ENCODE measurements around the gene STAT3.
A peak's percentile ranks its signal among the peaks of the same experiment; 100 is the strongest.

STAT3 gene

DNA sequence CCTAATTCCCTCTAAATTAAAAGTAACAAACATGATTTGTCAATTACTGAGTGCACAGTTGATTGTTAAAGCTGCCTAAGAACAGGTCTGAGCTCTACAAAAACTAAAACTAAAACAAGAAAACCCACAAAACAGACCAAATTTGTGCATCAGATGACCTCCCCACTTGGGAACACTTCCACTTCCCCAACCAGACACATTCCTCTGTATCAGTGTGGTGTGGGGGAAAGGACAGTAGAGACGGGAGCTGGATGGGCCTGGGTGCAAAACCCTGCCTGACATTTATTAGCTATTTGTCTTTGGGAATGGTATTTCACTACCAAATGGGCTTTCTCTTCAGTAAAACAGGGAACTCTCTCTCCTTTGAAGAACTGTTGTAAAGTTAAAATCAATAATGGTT lies 29.8 kb downstream of the STAT3 start:
- DNase-seq: no peak
- intact Hi-C loops (cut with DNase I): no loop called here

DNA sequence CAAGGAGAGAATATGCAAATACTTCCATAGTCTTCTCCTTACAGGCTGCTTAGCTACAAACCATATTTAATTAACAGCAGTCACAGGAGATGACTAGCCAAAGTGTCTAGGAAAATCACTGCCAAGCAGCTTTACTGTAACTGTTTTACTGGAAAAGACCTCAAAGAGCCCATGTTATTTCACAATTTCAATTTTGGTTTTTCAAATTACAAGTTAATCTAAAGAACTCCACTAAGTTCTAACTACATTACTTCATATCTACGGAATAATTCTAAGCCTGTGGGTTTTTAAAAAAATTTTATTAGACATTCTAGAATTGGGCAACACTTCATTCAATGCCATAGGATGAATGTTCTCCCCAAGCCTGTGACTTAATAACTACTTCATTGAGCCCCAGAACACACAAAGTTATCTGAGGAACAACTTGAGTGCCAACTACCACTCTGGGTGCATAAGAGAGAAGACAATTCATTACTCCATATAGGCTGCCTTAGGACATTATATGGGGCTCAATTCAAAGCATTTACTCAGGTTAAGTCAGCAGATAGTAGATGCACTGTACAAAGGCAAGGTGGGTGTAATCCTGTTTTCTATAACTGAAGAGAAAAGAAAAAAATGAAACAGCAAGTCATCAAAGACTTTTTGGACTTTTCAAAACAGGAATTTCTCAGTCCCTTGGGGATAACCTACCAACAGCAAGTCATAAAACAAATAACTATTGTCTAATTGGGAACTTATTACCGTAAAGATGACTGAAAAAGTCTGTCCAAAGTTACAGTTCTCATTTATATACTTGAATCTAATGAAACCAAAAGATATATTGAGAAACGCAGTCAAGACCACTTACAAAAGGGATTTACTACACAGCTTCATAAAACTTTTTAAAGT lies 33.0 kb downstream of the STAT3 start:
- intact Hi-C loops (cut with DNase I): no loop called here

GRCh38 chr17:42348104-42348503 lies 40.1 kb downstream of the STAT3 start:
- intact Hi-C loops (cut with DNase I): no loop called here
- no peak for DNase-seq

More for the DNA sequence above, 33.0 kb downstream of the STAT3 start:
- no peak for DNase-seq

DNA sequence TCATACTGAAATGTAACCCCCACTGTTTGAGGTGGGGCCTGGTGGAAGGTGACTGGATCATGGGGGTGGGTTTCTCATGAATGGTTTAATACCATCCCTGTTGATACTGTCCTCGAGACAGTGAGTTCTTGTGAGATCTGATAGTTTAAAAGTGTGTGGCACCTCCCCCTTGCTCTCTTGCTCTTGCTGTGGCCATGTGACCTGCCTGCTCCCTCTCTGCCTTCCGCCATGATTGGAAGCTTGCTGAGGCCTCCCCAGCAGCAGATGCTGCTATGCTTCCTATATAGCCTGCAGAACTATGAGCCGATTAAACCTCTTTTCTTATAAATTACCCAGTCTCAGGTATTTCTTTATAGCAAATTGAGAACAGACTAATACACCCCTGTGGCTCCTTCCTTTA lies 40.6 kb downstream of the STAT3 start:
- no peak for DNase-seq
- intact Hi-C loops (cut with DNase I): no loop called here

- intact Hi-C loops (cut with DNase I): no loop called here
- no peak for DNase-seq
Observed at GRCh38 chr17:42347198-42347597, 41.0 kb downstream of the STAT3 start.

DNA sequence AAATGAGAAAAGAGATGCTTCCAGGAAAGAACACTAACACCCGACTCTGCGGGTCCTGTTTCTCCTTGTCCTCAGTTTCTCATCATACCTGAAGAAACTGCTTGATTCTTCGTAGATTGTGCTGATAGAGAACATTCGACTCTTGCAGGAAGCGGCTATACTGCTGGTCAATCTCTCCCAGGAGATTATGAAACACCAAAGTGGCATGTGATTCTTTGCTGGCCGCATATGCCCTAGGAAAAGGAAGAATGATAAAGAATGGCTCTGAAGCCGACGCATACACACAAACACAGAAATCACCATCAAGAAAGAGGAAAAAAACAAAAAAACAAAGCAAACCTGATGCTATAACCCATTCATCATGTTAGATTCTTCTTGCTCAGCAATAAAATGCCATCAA lies 41.8 kb downstream of the STAT3 start:
- no peak for DNase-seq
- intact Hi-C loops (cut with DNase I): no loop called here

- intact Hi-C loops (cut with DNase I): no loop called here
- no peak for DNase-seq
Observed at GRCh38 chr17:42345396-42346073, 42.7 kb downstream of the STAT3 start.

GRCh38 chr17:42342242-42343008 lies 45.8 kb downstream of the STAT3 start:
- intact Hi-C loops (cut with DNase I): no loop called here
- DNase-seq: no peak

- DNase-seq: no peak
- intact Hi-C loops (cut with DNase I): no loop called here
Observed at GRCh38 chr17:42341568-42341967, 46.7 kb downstream of the STAT3 start.

GRCh38 chr17:42340691-42341127 lies 47.5 kb downstream of the STAT3 start:
- DNase-seq: no peak
- intact Hi-C loops (cut with DNase I): no loop called here

DNA sequence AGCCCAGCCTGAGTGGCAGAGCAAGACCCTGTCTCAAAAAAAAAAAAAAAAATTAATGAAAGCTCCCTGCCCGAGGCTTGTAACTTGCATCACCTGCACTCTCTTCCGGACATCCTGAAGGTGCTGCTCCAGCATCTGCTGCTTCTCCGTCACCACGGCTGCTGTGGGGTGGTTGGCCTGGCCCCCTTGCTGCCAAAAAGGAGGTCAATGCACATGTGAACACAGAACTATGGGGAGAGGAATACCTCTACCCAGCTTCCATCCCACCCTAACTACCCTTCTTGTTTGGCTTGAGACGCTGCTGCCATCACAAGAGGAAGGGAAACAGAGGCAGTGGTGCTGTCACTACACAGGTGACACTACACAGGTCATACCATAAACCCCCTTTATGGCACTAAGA lies 49.0 kb downstream of the STAT3 start:
- intact Hi-C loops (cut with DNase I): no loop called here
- DNase-seq: no peak

GRCh38 chr17:42338427-42338985 lies 49.7 kb downstream of the STAT3 start:
- intact Hi-C loops (cut with DNase I): no loop called here
- no peak for DNase-seq

DNA sequence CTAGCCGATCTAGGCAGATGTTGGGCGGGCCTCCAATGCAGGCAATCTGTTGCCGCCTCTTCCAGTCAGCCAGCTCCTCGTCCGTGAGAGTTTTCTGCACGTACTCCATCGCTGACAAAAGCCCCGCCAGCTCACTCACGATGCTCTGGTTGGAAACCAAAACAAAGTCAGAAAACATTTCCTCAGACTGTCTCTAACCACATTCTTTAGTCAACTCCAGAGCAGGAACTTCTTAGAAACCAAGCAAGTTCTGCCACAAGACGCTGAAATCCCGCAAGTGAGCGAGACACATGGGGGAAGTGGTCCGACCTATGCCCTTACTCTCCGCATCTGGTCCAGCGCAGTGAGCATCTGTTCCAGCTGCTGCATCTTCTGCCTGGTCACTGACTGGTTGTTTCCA lies 50.8 kb downstream of the STAT3 start:
- no peak for DNase-seq
- intact Hi-C loops (cut with DNase I): no loop called here

GRCh38 chr17:42334677-42335076 lies 53.6 kb downstream of the STAT3 start:
- intact Hi-C loops (cut with DNase I): no loop called here
- DNase-seq: no peak

GRCh38 chr17:42333053-42333452 lies 55.2 kb downstream of the STAT3 start:
- peak in 1 of 10 donors; percentile 24 for DNase-seq
- intact Hi-C loops (cut with DNase I): no loop called here

GRCh38 chr17:42329025-42329976 lies 58.9 kb downstream of the STAT3 start:
- intact Hi-C loops (cut with DNase I): no loop called here
- DNase-seq: peak in 1 of 10 donors; percentile 29

DNA sequence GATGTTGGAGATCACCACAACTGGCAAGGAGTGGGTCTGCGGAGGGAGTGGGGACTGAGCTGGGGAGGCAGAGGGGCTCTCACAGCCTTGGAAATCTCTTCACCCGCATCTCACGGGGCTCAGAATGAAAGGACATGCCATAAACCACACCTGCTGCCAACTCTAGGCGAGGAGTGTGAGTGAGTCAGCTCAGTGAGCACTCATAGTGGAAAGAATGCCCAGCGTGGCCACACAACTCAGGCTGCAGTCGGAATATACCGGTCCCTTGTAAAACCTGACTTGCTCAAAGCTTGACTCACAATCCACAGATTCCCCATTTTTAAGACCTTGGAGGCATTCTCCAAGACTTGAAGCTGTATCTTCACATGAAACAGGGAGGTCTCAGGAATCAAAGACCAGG lies 63.2 kb downstream of the STAT3 start:
- DNase-seq: peak in 1 of 10 donors; percentile 47
- intact Hi-C loops (cut with DNase I): no loop called here

GRCh38 chr17:42323268-42323773 lies 64.9 kb downstream of the STAT3 start:
- DNase-seq: peak in 2 of 10 donors; percentile 60 to 63
- intact Hi-C loops (cut with DNase I): loop anchor here (5.0 kb wide), 1 partner anchor 204 kb away; no protein-coding TSS in a partner anchor
